H9 (cell line): ENCODE results near the gene TMEM41B. TPM values are rescaled to one million over a fixed set of nuclear protein-coding genes. Genes with fewer than 3 reads are reported as not detected.

Experiments
- DNase-seq: peaks from one replicate; pipeline ENCODE4 v3.0.0-alpha.2; 2017
- H2AFZ ChIP-seq: one replicate; pipeline ENCODE4 v1.6.1; 2013; ENCODE audit warnings: mild to moderate bottlenecking, low read length, control low read depth, moderate library complexity
- H2AK5ac ChIP-seq: 2 replicates; pipeline ENCODE4 v1.6.1; 2013; ENCODE audit warnings: low read length, control low read depth, mixed read lengths; ENCODE audit not compliant: insufficient read length
- H2BK120ac ChIP-seq: one replicate; pipeline ENCODE4 v1.6.1; 2013; ENCODE audit warnings: low read depth, mild to moderate bottlenecking, low read length, control low read depth, inconsistent platforms; ENCODE audit not compliant: poor library complexity, severe bottlenecking
- H2BK12ac ChIP-seq: 2 replicates; pipeline ENCODE4 v1.6.1; 2013; ENCODE audit warnings: low read length, control low read depth, mixed read lengths, low read depth; ENCODE audit not compliant: insufficient read length
- H2BK15ac ChIP-seq: 2 replicates; pipeline ENCODE4 v1.6.1; 2013; ENCODE audit warnings: low read depth, low read length, control low read depth
- H2BK20ac ChIP-seq: one replicate; pipeline ENCODE4 v1.6.1; 2013; ENCODE audit warnings: low read depth, mild to moderate bottlenecking, low read length, control low read depth, inconsistent platforms; ENCODE audit not compliant: poor library complexity, severe bottlenecking
- H2BK5ac ChIP-seq: 2 replicates; pipeline ENCODE4 v1.6.1; 2013; ENCODE audit warnings: low read length, control low read depth, mixed read lengths; ENCODE audit not compliant: insufficient read length
- H3K14ac ChIP-seq: 2 replicates; pipeline ENCODE4 v1.6.1; 2013; ENCODE audit warnings: low read length, control low read depth; ENCODE audit not compliant: insufficient read depth
- H3K18ac ChIP-seq: 2 replicates; pipeline ENCODE4 v1.6.1; 2013; ENCODE audit warnings: low read depth, mild to moderate bottlenecking, mixed read lengths, low read length, control low read depth; ENCODE audit not compliant: insufficient read length
- H3K23ac ChIP-seq: 2 replicates; pipeline ENCODE4 v1.6.1; 2013; ENCODE audit warnings: low read length, control low read depth, mixed read lengths, low read depth; ENCODE audit not compliant: insufficient read length
- H3K23me2 ChIP-seq: 2 replicates; pipeline ENCODE4 v1.6.1; 2013; ENCODE audit warnings: low read depth, mild to moderate bottlenecking, mixed read lengths, low read length, control low read depth; ENCODE audit not compliant: insufficient read length, poor library complexity, severe bottlenecking
- H3K27ac ChIP-seq: 2 replicates; pipeline ENCODE4 v1.5.1; 2013; ENCODE audit warnings: low read length, control low read depth, mixed read lengths, low read depth; ENCODE audit not compliant: insufficient read length
- H3K27me3 ChIP-seq: 2 replicates; pipeline ENCODE4 v1.6.1; 2013; ENCODE audit warnings: low read length, control low read depth, inconsistent platforms; ENCODE audit not compliant: insufficient read depth
- H3K4ac ChIP-seq: 2 replicates; pipeline ENCODE4 v1.6.1; 2013; ENCODE audit warnings: low read depth, mild to moderate bottlenecking, control low read depth, inconsistent platforms, low read length, moderate library complexity
- H3K4me1 ChIP-seq: 2 replicates; pipeline ENCODE4 v1.6.1; 2013; ENCODE audit warnings: low read length, control low read depth, inconsistent platforms; ENCODE audit not compliant: insufficient read depth
- H3K4me2 ChIP-seq: 2 replicates; pipeline ENCODE4 v1.6.1; 2013; ENCODE audit warnings: low read length, control low read depth, mixed read lengths; ENCODE audit not compliant: insufficient read length, insufficient read depth
- H3K56ac ChIP-seq: 2 replicates; pipeline ENCODE4 v1.6.1; 2013; ENCODE audit warnings: low read depth, mild to moderate bottlenecking, mixed read lengths, low read length, control low read depth; ENCODE audit not compliant: insufficient read length
- H3K79me1 ChIP-seq: 2 replicates; pipeline ENCODE4 v1.6.1; 2013; ENCODE audit warnings: low read depth, mild to moderate bottlenecking, moderate library complexity, low read length, control low read depth, inconsistent platforms; ENCODE audit not compliant: insufficient read depth, poor library complexity, severe bottlenecking
- H3K79me2 ChIP-seq: 2 replicates; pipeline ENCODE4 v1.6.1; 2013; ENCODE audit warnings: low read length, control low read depth, inconsistent platforms; ENCODE audit not compliant: insufficient read depth
- H3K9ac ChIP-seq: 2 replicates; pipeline ENCODE4 v1.6.1; 2013; ENCODE audit warnings: low read length, control low read depth, mixed read lengths; ENCODE audit not compliant: insufficient read length; ENCODE audit errors: extremely low read depth
- H3K9me3 ChIP-seq: one replicate; pipeline ENCODE4 v1.6.1; 2013; ENCODE audit warnings: low read depth, low read length, inconsistent platforms; ENCODE audit not compliant: control insufficient read depth
- H3T11ph ChIP-seq: one replicate; pipeline ENCODE4 v1.6.1; 2013; ENCODE audit warnings: mild to moderate bottlenecking, low read length, control low read depth, inconsistent platforms
- H4K20me1 ChIP-seq: one replicate; pipeline ENCODE4 v1.6.1; 2013; ENCODE audit not compliant: control insufficient read depth, insufficient read length, insufficient read depth
- H4K5ac ChIP-seq: 2 replicates; pipeline ENCODE4 v1.6.1; 2013; ENCODE audit warnings: low read depth, mild to moderate bottlenecking, mixed read lengths, low read length, control low read depth; ENCODE audit not compliant: insufficient read length
- H4K8ac ChIP-seq: replicated peaks from 2 replicates; pipeline ENCODE4 v1.6.1; 2013; ENCODE audit warnings: low read length, control low read depth, mixed read lengths, low read depth; ENCODE audit not compliant: insufficient read length
- H4K91ac ChIP-seq: 2 replicates; pipeline ENCODE4 v1.6.1; 2013; ENCODE audit warnings: low read depth, mild to moderate bottlenecking, moderate library complexity, mixed read lengths, low read length, control low read depth; ENCODE audit not compliant: insufficient read length
- H3K27ac Mint-ChIP-seq, 3 experiments: 2 replicates in 2 of 3; 3 replicates in 1 of 3; pipeline ENCODE4 v1.8.0; 2020 to 2021; ENCODE audit warnings: mixed read lengths in 3 of 3, mild to moderate bottlenecking in 1 of 3, moderate library complexity in 1 of 3
- H3K27me3 Mint-ChIP-seq: 2 replicates; pipeline ENCODE4 v1.8.0; 2021; ENCODE audit warnings: low read depth, mild to moderate bottlenecking, moderate library complexity, mixed read lengths
- H3K36me3 Mint-ChIP-seq, 3 experiments: 2 replicates in 2 of 3; 3 replicates in 1 of 3; pipeline ENCODE4 v1.8.0; 2020 to 2021; ENCODE audit warnings: low read depth in 3 of 3, mixed read lengths in 3 of 3; ENCODE audit not compliant: insufficient read depth in 1 of 3
- H3K4me1 Mint-ChIP-seq, 2 experiments: 2 replicates each; pipeline ENCODE4 v1.8.0; 2020; ENCODE audit warnings: mixed read lengths in 2 of 2
- H3K4me3 Mint-ChIP-seq, 2 experiments: 2 replicates in 1 of 2; 3 replicates in 1 of 2; pipeline ENCODE4 v1.8.0; 2020 to 2021; ENCODE audit warnings: mild to moderate bottlenecking in 2 of 2, mixed read lengths in 2 of 2, moderate library complexity in 1 of 2
- H3K9me3 Mint-ChIP-seq, 2 experiments: 2 replicates in 1 of 2; 3 replicates in 1 of 2; pipeline ENCODE4 v1.8.0; 2020; ENCODE audit warnings: mild to moderate bottlenecking in 2 of 2, mixed read lengths in 2 of 2, moderate library complexity in 1 of 2
- WGBS: extraction: QIAGEN DNeasy Blood & Tissue Kit; methylation state at CpG from one replicate; pipeline ENCODE4 v1.1.7; 2013; ENCODE audit warnings: missing lambda C conversion rate, low lambda C conversion rate, mixed read lengths; ENCODE audit not compliant: insufficient read length; ENCODE audit errors: extremely low coverage; 5-methylcytosine and 5-hydroxymethylcytosine counted together
- total RNA-seq: library from RNA; stranded (reverse); gene quantifications from 2 replicates; pipeline ENCODE4 v1.2.1, GENCODE V29; 2021
- TF ChIP-seq, protein P1 (sequence below): fragments of 200-600 bp; sonication (generic); conservative IDR thresholded peaks from 3 replicates; pipeline ENCODE4 v1.8.0; 2021; ENCODE audit warnings: antibody characterized with exemption, mild to moderate bottlenecking

The TMEM41B gene
- total RNA-seq, 1 experiment from 2014 or later = 48.7 TPM

DNA sequence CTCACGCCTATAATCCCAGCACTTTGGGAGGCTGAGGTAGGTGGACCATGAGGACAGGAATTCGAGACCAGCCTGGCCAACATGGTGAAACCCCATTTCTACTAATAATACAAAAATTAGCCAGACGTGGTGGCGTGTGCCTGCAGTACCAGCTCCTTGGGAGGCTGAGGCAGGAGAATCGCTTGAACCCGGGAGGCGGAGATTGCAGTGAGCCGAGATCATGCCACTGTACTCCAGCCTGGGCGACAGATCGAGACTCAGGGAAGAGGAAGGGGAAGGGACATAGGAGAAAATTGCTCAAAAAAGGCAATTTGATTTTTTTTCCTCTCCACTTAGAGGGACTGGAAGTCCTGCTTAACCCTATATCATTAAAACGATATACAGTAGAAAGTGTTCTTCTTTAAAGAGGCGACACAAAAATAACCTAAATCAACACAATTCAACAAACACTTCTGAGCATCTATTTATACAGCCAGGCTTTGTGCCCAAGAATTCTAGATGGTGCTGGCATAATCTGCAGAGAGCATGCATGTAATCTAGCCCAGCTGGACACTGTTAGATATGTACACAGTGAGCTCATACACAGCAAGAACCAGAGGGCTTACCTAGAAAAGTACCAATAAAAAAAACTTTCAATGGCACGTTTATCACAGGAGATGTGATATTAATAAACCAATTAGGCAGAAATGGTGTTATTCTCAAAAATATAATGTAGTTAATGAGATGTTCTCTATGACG lies 28.4 kb downstream of the TMEM41B start:
- H3K23ac ChIP-seq = no peak overlapping the region
- WGBS = no CpG with 5 or more reads among the region's 14 CpGs
- H4K91ac ChIP-seq = no peak overlapping the region
- no peak for DNase-seq
- Mint-ChIP-seq H3K36me3 (peaks cover 14 to 41% (median 38%) of the 10 kb centered on the region in 3 experiments; a peak in 6 of 7 replicates), H3K27ac (no peak overlapping the region), H3K4me3 (no peak overlapping the region), H3K9me3 (no peaks in the 10 kb centered on the region), H3K27me3 (no peaks in the 10 kb centered on the region), H3K4me1 (no peaks in the 10 kb centered on the region)
- H3K14ac ChIP-seq = no peak overlapping the region
- H2BK12ac ChIP-seq = no peak overlapping the region
- no peaks in the 10 kb centered on the region for H3K79me2 ChIP-seq
- no peak overlapping the region for H3K9ac ChIP-seq
- no peak overlapping the region for H3K27ac ChIP-seq
- H3K4me2 ChIP-seq = no peak overlapping the region
- H3T11ph ChIP-seq = no peak overlapping the region
- H3K18ac ChIP-seq = no peak overlapping the region
- H4K20me1 ChIP-seq = no peaks in the 10 kb centered on the region
- no peaks in the 10 kb centered on the region for H3K23me2 ChIP-seq
- H3K9me3 ChIP-seq = no peaks in the 10 kb centered on the region
- no peaks in the 10 kb centered on the region for H3K79me1 ChIP-seq
- no peak overlapping the region for H3K56ac ChIP-seq
- no peaks in the 10 kb centered on the region for H3K4me1 ChIP-seq
- H2BK20ac ChIP-seq = no peak overlapping the region
- TF ChIP-seq, protein P1, sequence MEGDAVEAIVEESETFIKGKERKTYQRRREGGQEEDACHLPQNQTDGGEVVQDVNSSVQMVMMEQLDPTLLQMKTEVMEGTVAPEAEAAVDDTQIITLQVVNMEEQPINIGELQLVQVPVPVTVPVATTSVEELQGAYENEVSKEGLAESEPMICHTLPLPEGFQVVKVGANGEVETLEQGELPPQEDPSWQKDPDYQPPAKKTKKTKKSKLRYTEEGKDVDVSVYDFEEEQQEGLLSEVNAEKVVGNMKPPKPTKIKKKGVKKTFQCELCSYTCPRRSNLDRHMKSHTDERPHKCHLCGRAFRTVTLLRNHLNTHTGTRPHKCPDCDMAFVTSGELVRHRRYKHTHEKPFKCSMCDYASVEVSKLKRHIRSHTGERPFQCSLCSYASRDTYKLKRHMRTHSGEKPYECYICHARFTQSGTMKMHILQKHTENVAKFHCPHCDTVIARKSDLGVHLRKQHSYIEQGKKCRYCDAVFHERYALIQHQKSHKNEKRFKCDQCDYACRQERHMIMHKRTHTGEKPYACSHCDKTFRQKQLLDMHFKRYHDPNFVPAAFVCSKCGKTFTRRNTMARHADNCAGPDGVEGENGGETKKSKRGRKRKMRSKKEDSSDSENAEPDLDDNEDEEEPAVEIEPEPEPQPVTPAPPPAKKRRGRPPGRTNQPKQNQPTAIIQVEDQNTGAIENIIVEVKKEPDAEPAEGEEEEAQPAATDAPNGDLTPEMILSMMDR = no peak
- no peak overlapping the region for H2BK15ac ChIP-seq
- no peaks in the 10 kb centered on the region for H3K27me3 ChIP-seq
- no peak overlapping the region for H2AK5ac ChIP-seq
- H4K8ac ChIP-seq = no peak overlapping the region
- no peak overlapping the region for H2AFZ ChIP-seq
- no peak overlapping the region for H2BK5ac ChIP-seq
- H3K4ac ChIP-seq = no peak overlapping the region
- no peak overlapping the region for H4K5ac ChIP-seq
- H2BK120ac ChIP-seq = no peak overlapping the region
